Activated CD8-positive, alpha-beta memory T cell treated with anti-CD3 and anti-CD28 coated beads for 1 hour (primary cell): Measurements from ENCODE around the gene STAC3.

Experiments
- DNase-seq, 2 donors: peaks; one replicate each; pipeline ENCODE4 v3.0.0-alpha.2; 2020; ENCODE audit warnings: low read depth in 1 of 2; ENCODE audit errors: extremely low read depth in 1 of 2

Gene STAC3

GRCh38 chr12:57236201-57236924 is 14.6 kb downstream of the STAC3 start:
- DNase-seq, result no peak

- no peak for DNase-seq
Observed at GRCh38 chr12:57235728-57236131, 15.3 kb downstream of the STAC3 start.

- DNase-seq, result no peak
Observed at GRCh38 chr12:57235017-57235727, 15.8 kb downstream of the STAC3 start.

- no peak for DNase-seq
Observed at GRCh38 chr12:57234571-57235016, 16.4 kb downstream of the STAC3 start.

GRCh38 chr12:57234233-57234570 is 16.8 kb downstream of the STAC3 start:
- DNase-seq, result no peak

- DNase-seq, result no peak
Observed at GRCh38 chr12:57233357-57234232, 17.4 kb downstream of the STAC3 start.

- no peak for DNase-seq
Observed at GRCh38 chr12:57232156-57232756, 18.7 kb downstream of the STAC3 start.

GRCh38 chr12:57231276-57232021 is 19.5 kb downstream of the STAC3 start:
- DNase-seq, result no peak

- DNase-seq, result no peak
Observed at GRCh38 chr12:57230381-57231155, 20.4 kb downstream of the STAC3 start.

- DNase-seq, result peak; percentile 82 to 85
Observed at GRCh38 chr12:57229634-57230380, 21.2 kb downstream of the STAC3 start, which contains the start of gene SHMT2. SHMT2 (plus strand) TSS chr12:57229711; CDS start chr12:57229779, 68 bp downstream.

GRCh38 chr12:57229046-57229633 is 21.8 kb downstream of the STAC3 start:
- DNase-seq, result no peak

GRCh38 chr12:57227315-57228115 is 23.5 kb downstream of the STAC3 start:
- no peak for DNase-seq

GRCh38 chr12:57226588-57227314 is 24.2 kb downstream of the STAC3 start:
- no peak for DNase-seq

- no peak for DNase-seq
Observed at GRCh38 chr12:57225680-57226210, 25.2 kb downstream of the STAC3 start.

GRCh38 chr12:57224973-57225679 is 25.9 kb downstream of the STAC3 start:
- peak; percentile 43 to 44 for DNase-seq
